ENCODE data around the gene CARHSP1.

The CARHSP1 gene

DNA sequence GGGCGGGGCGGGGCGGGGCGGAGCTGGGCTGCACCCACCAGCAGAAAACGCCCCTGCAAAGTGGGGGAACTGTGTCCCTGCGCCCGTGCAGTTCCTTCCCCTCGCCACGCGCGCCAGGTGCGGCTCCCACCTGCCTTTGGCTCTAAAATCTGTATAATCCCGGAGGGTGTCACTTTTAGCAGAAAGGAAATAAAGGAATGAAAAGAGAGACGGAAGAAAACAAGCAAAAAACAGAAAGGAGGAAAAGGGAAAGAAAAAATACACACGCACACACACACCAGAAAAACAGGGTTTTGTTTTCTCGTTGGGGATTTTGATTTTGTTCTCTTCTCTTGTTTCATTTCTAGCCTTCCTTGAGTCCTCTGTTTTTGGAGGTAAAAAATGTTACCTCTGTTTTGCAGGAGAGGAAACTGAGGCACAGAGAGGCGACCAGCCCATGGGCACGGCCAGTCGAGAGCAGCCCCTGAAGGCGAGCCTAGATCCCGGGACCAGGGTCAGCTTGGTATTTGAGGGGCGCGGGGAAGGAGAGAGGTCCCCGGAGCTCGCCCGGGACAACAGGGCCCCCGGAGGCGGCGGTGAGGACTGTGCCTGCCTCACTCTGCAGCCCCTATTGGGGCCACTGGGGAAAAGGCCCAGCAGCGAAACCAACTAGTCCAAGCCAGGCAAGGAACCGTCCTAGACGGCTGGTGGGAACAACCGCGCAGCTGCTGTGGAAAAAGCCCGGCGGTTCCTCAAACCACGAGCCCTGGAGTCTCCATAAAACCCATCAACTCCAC is 594 bp upstream of the CARHSP1 start:
- no peak for DNase-seq

DNA sequence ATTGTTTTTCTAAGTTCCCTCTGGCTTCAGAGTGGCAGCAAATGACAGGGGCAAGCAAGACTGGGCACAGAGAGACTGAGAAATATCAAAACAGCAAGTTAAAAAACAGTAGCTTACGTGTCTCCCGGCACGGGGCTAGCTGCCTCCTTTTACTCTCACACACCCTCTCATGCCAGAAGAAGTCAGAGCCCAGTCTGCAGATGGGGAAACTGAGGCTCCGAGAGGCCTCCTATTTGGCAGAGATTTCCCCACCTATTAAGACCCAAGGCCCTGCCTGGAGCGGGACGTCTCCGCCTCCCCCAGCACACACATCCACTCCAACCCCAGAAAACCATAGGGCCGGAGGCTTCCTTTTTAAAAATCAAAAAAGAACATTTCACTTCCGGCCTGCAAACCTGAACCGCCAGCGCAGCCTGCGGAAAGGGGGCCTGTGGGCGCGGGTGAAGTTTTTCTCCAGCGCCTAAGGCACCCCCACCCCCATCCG is 832 bp downstream of the CARHSP1 start:
- DNase-seq = no peak

DNA sequence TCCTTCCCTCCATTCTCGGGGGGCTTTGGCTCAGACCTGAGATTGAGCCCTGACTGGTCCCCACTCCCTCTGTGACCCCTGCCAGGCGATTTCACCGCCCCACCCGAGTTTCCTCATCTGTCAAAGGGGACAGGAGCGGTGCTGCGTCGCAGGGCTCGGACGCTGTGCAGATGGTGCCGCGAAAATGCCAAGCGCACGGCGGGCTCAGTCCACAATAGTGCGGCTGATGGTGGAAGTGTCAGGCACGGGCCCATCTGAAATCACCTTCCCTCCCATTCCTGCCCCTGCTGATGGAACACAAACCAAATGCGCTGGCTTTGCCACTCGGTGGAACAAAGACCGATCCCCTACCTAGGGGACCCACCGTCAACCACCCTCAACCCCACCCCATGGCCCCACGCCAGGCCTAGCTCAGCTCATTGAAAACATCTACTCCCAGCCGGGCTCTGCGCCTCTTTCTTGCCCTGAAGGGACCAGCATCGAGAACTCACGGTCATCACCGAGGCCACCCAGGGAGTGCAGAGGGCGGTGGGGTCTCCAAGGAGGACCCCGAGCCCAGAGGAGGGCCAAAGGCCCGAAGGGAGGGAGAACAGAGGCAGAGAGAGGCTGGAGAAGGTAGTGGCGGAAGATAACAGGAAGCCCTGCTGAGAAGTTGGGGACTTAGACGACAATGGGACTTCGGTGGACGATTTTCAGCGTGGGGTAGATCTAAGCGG is 1.4 kb downstream of the CARHSP1 start:
- peak; percentile 11 for DNase-seq

DNA sequence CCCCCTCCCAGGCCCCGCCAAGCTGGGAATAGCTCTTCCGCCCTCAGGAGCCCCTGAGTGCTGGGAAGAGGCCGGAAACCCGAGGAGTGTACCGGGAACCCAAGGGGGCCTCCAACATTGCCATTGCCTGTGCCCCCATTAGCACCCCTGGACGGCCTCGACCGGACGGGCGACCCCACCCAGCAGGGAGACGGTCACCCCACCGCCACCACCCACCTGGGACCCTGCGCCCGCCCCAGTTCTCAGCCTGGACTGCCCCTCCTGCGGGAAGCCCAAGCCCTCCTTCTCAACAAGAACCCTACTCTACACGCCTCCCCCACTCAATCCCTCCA is 2.0 kb downstream of the CARHSP1 start:
- DNase-seq = no peak

DNA sequence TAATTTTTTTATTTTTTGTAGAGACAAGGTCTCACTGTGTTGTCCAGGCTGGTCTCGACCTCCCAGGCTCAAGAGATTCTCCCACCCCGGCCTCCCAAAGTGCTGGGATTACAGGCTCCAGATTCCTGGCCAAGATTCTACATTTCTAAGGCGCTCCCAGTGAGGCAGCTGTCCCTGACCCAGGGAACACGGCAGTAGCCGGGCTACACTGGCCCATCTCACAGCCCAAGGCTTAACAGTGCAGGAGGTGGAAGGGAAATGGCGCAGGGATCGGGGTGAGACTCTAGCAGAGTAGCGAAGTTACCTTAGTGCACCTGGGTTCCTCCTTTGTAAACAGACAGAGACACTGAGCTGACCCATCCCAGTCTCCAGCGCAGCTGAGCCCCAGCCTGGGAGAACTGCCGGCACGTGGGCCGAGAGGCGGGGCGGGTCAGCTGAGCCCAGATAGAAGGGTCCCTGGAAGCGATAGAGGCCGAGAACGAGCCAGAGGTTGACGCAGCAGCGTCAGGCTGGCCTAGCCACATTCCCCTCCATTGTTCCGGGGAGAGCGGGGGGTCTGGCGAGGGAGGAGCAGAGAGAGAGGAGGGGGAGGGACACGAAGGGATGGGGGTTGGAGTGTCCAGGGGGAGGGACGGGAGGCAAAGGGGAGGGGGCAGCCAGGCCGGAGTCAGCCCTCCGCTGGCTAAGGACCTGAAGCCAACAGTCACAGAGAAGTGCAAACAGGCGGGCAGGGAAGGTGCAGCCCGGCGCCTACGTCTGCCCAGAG is 2.5 kb downstream of the CARHSP1 start:
- peak; percentile 23 for DNase-seq

DNA sequence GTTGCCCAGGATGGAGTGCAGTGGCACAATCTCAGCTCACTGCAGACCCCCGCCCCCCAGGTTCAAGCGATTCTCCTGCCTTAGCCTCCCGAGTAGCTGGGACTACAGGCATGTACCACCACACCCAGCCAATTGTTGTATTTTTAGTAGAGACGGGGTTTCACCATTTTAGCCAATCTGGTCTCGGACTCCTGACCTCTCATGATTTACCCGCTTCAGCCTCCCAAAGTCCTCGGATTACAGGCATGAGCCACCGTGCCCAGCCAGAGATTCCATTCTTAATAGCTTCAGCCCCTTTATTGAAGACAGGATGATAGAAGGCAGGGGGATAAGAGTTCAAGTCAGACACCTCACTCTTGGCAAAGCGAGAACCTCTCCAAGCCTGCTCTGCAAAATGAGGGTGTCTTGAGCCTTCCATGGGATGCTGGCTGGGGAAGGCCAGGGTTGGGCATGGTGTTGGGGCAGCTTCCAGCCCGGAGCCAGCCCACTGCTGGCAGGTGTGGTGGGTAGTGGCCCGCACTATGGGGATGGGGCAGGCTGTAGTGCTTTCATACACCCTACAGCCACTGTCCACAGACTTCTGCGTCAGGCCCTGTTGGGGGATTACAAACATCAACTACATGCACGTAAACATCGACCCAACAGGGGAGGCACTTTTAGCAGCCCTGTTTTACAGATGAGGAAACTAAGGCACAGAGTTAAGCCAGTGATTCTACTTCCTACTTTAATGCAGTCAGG is 3.5 kb downstream of the CARHSP1 start:
- no peak for DNase-seq

DNA sequence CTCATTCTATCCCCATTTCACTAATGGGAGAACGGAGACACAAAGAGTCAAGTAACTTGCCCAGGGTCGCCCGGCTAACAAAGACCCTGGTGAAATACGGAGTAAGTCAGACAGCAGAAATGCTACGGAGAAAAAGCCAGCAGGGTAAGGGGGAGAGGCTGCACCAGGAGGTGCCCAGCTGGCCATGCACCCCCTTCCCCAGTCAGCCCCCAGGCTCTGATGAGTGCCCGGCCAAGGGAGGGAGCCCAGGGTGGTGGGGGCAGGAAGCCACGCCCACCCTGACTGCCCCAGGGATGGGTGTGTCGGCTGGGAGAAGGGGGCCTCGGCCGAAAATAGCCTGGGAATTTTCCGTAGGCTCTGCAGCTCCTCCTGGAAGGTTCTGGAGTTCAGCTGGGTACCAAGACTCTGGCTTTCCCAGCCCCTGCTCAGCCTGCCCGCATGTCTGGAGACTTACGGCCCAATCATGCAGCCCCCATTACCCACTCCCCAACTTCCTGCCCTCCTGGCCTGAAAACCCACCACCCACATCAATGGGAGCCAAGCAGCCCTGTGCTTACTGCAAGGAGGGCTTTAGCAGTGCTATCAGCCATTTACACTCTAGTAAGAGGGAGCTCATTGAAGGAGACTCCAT is 4.2 kb downstream of the CARHSP1 start:
- DNase-seq = no peak

DNA sequence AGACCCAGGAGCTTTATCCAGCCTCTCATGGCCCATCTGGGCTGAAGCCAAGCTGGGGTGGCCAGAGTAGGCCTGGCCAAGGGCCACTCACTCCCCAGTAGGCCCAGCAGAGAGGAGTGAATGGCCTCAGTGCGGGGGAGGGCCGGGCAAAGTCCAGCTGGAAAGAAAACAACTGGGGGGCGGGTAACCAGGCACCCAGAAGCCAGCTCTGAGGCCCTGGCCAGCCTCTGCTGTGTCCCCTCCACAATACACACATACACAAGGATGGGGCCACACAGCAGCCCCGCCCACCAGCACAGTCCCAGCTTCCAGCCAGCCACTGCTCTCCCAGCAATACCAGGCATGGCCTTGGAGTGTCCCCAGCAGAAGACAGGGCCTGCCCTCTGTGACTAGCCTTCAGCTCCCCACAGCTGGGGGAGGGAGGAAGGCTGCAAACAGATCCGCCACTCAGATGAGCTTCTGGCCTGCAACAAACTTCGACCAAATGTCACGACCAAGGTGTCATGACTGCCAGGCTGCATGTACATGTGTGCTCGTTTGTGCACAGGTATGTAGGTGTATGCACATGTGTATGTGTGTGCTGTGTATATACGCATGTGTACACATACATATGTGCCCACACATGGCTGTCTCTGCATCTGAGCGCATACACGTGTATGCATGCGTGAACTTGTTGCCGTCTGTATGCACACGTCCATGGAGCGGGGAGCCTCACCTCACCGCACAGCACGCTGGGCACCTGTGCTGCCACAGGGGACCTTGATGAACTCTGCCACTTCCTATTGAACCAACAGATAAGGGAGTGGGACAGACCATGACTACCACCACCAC is 5.0 kb downstream of the CARHSP1 start:
- no peak for DNase-seq

DNA sequence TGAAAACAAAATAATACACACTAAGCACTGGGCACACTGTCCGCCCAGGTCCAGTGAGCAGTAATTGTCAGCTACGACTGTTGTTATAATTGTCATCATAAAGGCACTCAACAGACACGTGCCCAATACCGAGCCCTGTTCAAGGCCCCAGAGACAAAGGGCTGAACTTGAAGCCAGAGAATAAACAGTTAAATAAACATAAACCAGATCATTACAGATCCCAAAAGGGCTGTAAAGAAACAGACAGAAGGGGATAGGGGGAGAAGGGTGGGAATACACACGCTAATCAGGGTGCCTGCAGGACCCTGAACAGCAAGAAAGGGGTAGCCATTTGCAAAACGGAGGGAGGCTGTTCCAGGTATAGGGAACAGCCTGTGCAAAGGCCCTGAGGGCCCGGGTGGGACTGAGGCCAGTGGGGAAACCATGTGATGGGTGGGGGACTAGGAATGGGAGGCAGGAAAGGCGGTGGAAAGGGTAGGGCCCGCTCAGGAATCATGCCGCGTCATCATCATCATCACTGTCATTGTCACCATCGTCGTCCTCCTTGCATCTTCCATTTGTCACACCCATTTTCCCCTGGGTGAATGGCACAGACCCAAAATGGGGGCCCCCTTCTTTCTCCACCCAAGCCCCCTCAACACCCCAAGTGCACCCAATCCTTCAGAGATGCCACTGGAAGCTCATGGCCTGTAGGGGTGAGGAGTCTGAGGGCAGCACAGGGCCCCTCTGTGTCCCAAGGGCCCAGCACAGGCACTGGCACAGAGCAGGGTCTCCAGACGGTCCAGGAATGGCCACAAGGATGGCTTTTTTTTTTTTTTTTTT is 6.3 kb downstream of the CARHSP1 start:
- DNase-seq = no peak

DNA sequence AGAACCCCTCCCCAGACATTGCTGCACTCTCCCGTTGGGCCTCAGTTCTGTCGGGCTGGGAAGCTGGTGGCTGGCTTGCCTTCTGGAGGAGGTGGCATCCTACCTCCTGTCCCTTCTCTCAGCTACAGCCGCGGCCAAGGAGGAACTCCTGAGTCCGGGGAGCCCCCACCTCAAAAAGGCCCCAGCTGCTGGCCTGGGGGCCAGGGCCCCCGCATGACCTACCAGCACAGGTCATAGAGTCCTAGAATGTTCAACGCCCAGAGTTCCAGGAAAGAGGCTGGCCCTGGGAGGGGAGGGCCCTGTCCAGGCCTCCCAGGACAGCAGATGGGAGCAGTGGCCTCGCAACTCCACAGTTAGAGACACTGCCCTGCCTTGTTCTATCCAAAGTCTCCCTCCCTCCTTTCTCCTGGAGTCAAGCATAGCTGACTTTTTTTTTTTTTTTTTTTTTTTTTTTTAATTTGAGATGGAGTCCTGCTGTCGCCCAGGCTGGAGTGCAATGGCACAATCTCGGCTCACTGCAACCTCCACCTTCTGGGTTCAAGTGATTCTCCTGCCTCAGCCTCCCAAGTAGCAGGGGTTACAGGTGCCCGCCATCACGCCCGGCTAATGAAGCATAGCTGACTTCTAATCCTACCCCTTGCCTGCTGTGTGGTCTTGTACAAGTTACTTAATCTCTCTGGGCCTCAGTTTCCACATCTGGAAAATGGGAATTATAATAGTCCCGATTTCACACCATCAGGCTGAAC is 7.1 kb downstream of the CARHSP1 start:
- no peak for DNase-seq

DNA sequence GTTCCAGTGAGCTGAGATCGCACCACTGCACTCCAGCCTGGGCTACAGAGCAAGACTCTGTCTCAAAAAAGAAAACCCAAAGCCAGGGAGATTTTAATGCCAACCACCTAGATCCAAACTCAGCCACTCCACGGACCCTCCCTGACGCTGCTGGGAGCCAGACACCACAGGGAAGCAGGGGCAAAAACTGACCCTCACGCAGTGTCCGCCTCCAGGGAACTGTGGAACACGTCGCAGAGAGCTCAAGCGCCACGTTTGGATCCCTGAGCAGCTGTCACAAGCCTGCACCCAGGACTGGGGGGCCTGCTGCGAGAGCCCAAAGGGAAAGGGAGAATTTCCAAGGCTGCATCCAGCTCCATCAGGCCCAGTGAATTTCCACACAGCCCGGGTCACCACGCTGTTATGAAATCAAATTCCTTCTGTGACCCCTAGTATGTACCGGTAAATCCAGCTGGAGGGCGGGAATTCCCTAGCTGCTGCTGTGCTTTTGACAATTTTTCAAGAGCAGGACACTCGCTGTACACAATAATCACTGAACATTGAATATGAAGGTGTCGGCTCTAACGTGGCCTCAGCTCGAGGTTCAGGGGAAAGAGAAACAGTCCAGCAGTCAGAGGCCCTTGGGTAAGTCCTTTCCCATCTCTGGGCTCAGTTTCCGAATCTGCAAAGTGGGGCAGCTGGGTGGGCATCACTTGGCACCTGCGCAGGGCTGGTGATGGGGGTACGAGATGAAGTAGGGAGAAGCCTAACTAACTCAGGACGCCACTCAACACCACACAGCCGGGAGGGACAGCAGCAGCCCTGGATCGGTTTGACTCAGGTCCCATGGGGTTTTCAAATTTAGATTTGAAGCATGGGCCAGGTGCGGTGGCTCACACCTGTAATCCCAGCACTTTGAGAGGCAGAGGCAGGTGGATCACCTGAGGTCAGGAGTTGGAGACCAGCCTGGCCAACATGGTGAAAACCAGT is 8.6 kb downstream of the CARHSP1 start:
- no peak for DNase-seq

DNA sequence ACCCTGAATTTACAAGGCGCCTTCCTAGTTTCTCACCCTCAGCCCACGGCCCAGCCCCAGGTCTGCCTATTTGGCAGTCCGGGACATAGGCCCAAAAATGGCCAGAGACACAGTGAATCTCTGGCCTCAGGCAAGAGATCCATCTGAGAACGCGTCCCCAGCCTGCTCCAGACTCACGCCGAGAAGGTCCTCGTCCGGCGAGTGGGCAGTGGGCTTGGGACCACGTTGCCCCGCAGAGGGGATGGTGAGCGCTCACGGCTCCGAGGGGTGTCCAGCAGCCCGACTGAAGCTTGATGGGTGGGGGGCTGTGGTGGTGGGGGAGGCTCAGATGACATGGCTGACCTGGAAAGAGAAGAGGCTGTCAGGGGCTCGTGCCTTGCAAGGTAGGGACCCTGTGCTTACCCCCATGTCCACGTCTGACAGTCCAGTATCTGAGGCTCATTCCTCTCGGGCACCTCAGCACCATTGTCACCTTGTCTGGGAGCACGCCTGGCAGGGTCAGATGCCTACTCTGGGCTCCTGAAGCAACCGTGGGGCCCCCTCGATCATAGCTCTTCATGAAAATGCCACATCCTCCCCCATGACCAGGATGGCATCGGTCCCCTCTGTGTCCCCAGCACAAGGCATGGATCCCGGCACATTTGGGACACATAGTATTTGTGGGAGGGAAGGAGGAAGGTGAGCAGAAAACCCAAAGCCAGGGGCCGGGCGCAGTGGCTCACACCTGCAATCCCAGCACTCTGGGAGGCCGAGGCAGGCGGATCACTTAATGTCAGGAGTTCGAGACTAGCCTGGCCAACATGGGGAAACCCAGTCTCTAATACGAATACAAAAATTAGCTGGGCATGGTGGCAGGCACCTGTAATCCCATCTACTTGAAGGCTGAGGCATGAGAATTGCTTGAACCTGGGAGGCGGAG is 9.6 kb downstream of the CARHSP1 start:
- DNase-seq = no peak

DNA sequence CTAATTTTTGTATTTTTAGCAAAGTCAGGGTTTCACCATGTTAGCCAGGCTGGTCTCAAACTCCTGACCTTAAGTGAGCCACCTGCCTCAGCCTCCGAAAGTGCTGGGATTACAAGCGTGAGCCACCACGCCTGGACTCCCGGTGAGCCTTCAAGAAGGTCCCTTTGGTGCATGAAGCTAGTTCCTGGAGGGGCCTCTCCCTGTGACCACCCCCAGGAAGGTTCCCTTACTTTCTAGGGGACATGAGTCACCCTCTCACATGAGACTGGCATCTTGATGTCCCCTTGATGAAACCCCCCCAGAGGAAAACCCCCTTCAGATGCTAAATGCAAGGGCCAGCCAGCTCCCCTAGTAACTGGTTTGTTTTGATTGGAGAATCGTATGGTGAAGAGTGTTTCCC is 12.8 kb downstream of the CARHSP1 start:
- DNase-seq = no peak

DNA sequence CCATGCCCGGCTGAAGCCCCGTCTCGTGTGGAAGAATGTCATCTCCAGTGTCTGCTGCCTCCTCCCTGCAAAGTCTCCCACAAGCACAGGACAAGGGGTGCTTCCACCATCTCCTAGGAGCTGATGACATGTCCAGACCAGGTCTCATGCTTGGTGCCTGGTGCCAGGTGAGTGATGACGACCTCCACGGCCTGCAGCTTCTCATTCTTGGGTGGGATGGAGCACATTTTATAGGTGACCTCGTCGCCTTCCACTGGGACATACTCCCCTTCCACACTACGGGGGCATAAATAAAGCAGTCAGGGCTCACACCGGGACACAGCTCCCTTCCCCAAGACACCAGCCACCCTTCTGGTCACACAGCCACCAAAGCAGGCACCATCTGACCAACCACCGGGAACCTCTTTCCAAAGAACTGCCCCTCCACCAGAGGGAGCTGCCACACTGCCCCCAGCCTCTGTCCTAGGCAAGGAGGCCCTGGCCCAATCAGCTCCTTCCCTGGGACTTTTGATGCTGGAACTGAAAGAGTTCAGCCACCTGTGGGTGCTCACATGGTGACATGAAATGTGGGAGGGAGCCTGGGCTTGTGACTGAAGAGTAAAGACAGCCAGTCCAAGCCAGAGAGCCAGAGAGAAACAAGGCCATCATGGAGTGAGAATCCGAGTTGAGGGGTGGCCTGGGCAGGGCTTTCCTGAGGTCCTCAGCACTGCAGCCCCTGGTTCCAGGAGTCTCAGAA is 13.6 kb downstream of the CARHSP1 start:
- no peak for DNase-seq

DNA sequence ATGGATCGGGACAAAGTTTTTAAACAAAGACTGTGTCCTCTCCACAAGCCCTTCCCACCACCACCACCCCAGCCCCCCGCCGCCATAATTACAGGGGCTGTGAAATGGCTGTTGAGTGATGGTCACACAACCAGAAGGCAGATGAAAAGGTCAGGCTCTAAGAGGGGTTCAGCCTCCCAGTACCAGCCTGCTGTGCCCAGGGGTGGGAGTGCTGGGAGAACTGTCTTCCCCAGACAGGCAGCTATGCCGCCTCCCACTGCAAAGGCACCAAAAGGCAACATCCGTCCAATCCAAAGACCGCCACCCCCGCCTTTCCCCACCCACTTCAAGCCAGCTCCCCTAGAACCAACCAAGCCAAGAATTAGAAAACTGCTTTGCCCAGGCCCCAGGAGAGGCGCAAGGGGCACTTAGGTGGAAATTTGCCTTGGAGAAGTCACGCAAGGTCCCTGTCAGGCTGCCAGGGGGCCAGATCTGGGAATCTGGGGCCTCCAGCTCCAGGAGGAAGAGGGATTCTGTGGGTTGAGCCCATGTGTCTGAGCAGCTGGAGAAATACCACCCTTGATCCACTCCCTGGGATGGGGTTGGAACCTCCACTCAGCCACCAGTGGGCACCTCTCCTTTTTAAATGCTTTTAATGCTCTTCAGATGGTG is 14.4 kb downstream of the CARHSP1 start:
- DNase-seq = no peak

DNA sequence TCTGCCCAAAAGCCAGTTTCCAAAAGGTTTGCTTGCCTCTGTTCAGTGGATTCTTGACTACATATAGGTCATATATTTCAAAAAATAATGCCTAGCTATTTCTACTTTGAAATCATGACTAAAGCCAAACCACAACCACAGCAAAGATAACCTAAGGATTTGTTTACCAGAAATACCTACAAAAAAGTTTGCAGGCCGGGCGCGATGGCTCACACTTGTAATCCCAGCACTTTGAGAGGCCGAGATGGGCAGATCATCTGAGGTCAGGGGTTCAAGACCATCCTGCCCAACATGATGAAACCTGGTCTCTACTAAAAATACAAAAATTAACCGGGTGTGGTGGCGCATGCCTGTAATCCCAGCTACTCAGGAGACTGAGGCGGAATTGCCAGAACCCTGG is 15.2 kb downstream of the CARHSP1 start:
- no peak for DNase-seq

Measured in NCI-H1105 treated with DMSO at 0.1 percent for 48 hours (cell line).